HG02943 (cell line): ENCODE results near the gene ZNF646.

ENCODE experiments used
- ATAC-seq: cut with Tn5 transposase; IDR thresholded peaks from one replicate; pipeline ENCODE4 v1.9.1; 2021; ENCODE audit warnings: mild to moderate bottlenecking, low read depth, moderate library complexity; ENCODE audit not compliant: unreplicated experiment

The ZNF646 gene

GRCh38 chr16:31073970-31074813, at the start of gene ZNF646, which contains the start of gene ZNF668:
TSS of gene ZNF646 (plus strand) at chr16:31074422. CDS start at chr16:31076325, 1,903 bp downstream.
TSS of gene ZNF668 (minus strand) at chr16:31074240. CDS start at chr16:31064459, 9,781 bp downstream.
- peak; percentile 73 for ATAC-seq

- ATAC-seq, result no peak
Measured at GRCh38 chr16:31025339-31025738, 48.9 kb upstream of the ZNF646 start.

- ATAC-seq, result no peak
Measured at GRCh38 chr16:31029272-31029671, 45.0 kb upstream of the ZNF646 start.

GRCh38 chr16:31031276-31031675, 42.9 kb upstream of the ZNF646 start:
- ATAC-seq, result no peak

GRCh38 chr16:31032736-31033708, 41.2 kb upstream of the ZNF646 start, which contains the start of gene STX4:
TSS of gene STX4 (plus strand) at chr16:31033558. CDS start at chr16:31033806, 248 bp downstream.
- peak; percentile 76 for ATAC-seq

GRCh38 chr16:31033709-31034492, 40.3 kb upstream of the ZNF646 start:
- peak; percentile 38 for ATAC-seq

GRCh38 chr16:31036691-31037090, 37.5 kb upstream of the ZNF646 start:
- ATAC-seq, result no peak

GRCh38 chr16:31038993-31039392, 35.2 kb upstream of the ZNF646 start:
- no peak for ATAC-seq

- ATAC-seq, result no peak
Measured at GRCh38 chr16:31042866-31043265, 31.4 kb upstream of the ZNF646 start.

GRCh38 chr16:31043352-31043751, 30.9 kb upstream of the ZNF646 start:
- no peak for ATAC-seq

GRCh38 chr16:31043898-31044481, 30.2 kb upstream of the ZNF646 start:
- no peak for ATAC-seq

GRCh38 chr16:31050280-31051030, 23.8 kb upstream of the ZNF646 start:
- no peak for ATAC-seq

- ATAC-seq, result no peak
Measured at GRCh38 chr16:31052114-31052513, 22.1 kb upstream of the ZNF646 start.

- no peak for ATAC-seq
Measured at GRCh38 chr16:31055613-31056012, 18.6 kb upstream of the ZNF646 start.

- no peak for ATAC-seq
Measured at GRCh38 chr16:31061126-31061812, 13.0 kb upstream of the ZNF646 start.

GRCh38 chr16:31061813-31062440, 12.3 kb upstream of the ZNF646 start:
- no peak for ATAC-seq

GRCh38 chr16:31063495-31063842, 10.8 kb upstream of the ZNF646 start:
- ATAC-seq, result no peak
